Astrocyte of the cerebellum (primary cell): ENCODE results near the gene PRKAG3.

ENCODE experiments used
- DNase-seq: peaks from one replicate; pipeline ENCODE4 v3.0.0-alpha.2; 2011; ENCODE audit warnings: low read depth
- H3K4me3 ChIP-seq: 2 replicates; pipeline ENCODE4 v1.5.1; 2011; ENCODE audit warnings: mild to moderate bottlenecking, low read depth, low read length, moderate library complexity
- CTCF ChIP-seq: IDR thresholded peaks from 2 replicates; pipeline ENCODE4 v1.5.1; 2012; ENCODE audit warnings: low read length, low read depth, moderate library complexity, mild to moderate bottlenecking; ENCODE audit errors: missing control alignments
- in situ Hi-C: cut with HindIII; loops from 2 replicates; pipeline ENCODE4 v1.10.0; 2017; ENCODE audit warnings: low sequenced_read_pairs

PRKAG3 gene

GRCh38 chr2:218863021-218863520 lies 31.5 kb upstream of the PRKAG3 start:
- no peak overlapping the region for H3K4me3 ChIP-seq
- no peak for TF ChIP-seq CTCF
- DNase-seq, result no peak
- in situ Hi-C loops, result no loop called here

GRCh38 chr2:218861645-218862318 lies 30.2 kb upstream of the PRKAG3 start:
- in situ Hi-C loops, result no loop called here
- H3K4me3 ChIP-seq, result no peak overlapping the region
- TF ChIP-seq CTCF, result no peak
- DNase-seq, result no peak

GRCh38 chr2:218860950-218861381 lies 29.4 kb upstream of the PRKAG3 start:
- in situ Hi-C loops, result no loop called here
- TF ChIP-seq CTCF, result no peak
- no peak overlapping the region for H3K4me3 ChIP-seq
- no peak for DNase-seq

- TF ChIP-seq CTCF, result no peak
- DNase-seq, result no peak
- no peak overlapping the region for H3K4me3 ChIP-seq
- in situ Hi-C loops, result no loop called here
These were observed 28.6 kb upstream of the PRKAG3 start for GRCh38 chr2:218859988-218860831.

GRCh38 chr2:218859556-218859987 lies 28.0 kb upstream of the PRKAG3 start, which contains the start of gene WNT6:
TSS of gene WNT6 (plus strand) at chr2:218859805. CDS start at chr2:218860038, 233 bp downstream.
- DNase-seq, result no peak
- in situ Hi-C loops, result no loop called here
- no peak within 1 kb of the TSS for H3K4me3 ChIP-seq
- TF ChIP-seq CTCF, result no peak

GRCh38 chr2:218858671-218859555 lies 27.3 kb upstream of the PRKAG3 start:
- in situ Hi-C loops, result no loop called here
- no peak for TF ChIP-seq CTCF
- DNase-seq, result no peak
- H3K4me3 ChIP-seq, result no peak overlapping the region
